Karpas-422 (cell line): Measurements from ENCODE around the gene MXI1. TPM values are rescaled to one million over a fixed set of nuclear protein-coding genes. Genes with fewer than 3 reads are reported as not detected.

Experiments
- DNase-seq: peaks from one replicate; pipeline ENCODE4 v3.0.0-alpha.2; 2015
- H2AFZ ChIP-seq: fragments of 200-600 bp; sonication (generic); 2 replicates; pipeline ENCODE4 v1.6.1; 2014; ENCODE audit warnings: antibody characterized with exemption, low read length, mixed read lengths
- H3K27ac ChIP-seq: fragments of 200-600 bp; sonication (generic); 2 replicates; pipeline ENCODE4 v1.5.1; 2014; ENCODE audit warnings: mild to moderate bottlenecking, low read length, moderate library complexity
- H3K27me3 ChIP-seq: fragments of 200-600 bp; sonication (generic); 2 replicates; pipeline ENCODE4 v1.6.1; 2014; ENCODE audit warnings: low read length, mixed read lengths
- H3K36me3 ChIP-seq: fragments of 200-600 bp; sonication (generic); 2 replicates; pipeline ENCODE4 v1.6.1; 2014; ENCODE audit warnings: low read length, mixed read lengths; ENCODE audit not compliant: insufficient read depth
- H3K4me1 ChIP-seq: fragments of 200-600 bp; sonication (generic); 2 replicates; pipeline ENCODE4 v1.6.1; 2014; ENCODE audit warnings: mild to moderate bottlenecking, low read length, mixed read lengths
- H3K4me2 ChIP-seq: fragments of 200-600 bp; sonication (generic); 2 replicates; pipeline ENCODE4 v1.6.1; 2014; ENCODE audit warnings: low read length, low read depth, mild to moderate bottlenecking; ENCODE audit not compliant: poor library complexity, severe bottlenecking
- H3K4me3 ChIP-seq: fragments of 200-600 bp; sonication (generic); 2 replicates; pipeline ENCODE4 v1.5.1; 2014; ENCODE audit warnings: mild to moderate bottlenecking, antibody characterized with exemption, low read length, mixed read lengths
- H3K79me2 ChIP-seq: fragments of 200-600 bp; sonication (generic); 2 replicates; pipeline ENCODE4 v1.6.1; 2014; ENCODE audit warnings: mild to moderate bottlenecking, low read length, mixed read lengths
- H3K9ac ChIP-seq: fragments of 200-600 bp; sonication (generic); 2 replicates; pipeline ENCODE4 v1.6.0; 2014; ENCODE audit warnings: low read length
- H3K9me2 ChIP-seq: fragments of 200-600 bp; sonication (generic), shearing (Covaris generic); replicated peaks from 2 replicates; pipeline ENCODE4 v1.6.0; 2014; ENCODE audit warnings: mild to moderate bottlenecking, low read length, moderate library complexity; ENCODE audit not compliant: insufficient read depth
- H3K9me3 ChIP-seq: fragments of 300-700, 200-600 bp; sonication (generic); 2 replicates; pipeline ENCODE4 v1.6.1; 2014; ENCODE audit warnings: low read length, mixed read lengths
- H4K20me1 ChIP-seq: fragments of 200-600 bp; sonication (generic); 2 replicates; pipeline ENCODE4 v1.6.1; 2014; ENCODE audit warnings: mild to moderate bottlenecking, antibody characterized with exemption, low read length, low read depth; ENCODE audit not compliant: insufficient read depth
- total RNA-seq: library from RNA; depleted of rRNA; stranded (reverse); fragments of >200 nt; shearing (Covaris generic); gene quantifications from 2 replicates; pipeline ENCODE4 v1.2.3, GENCODE V29; 2014; ENCODE audit warnings: low replicate concordance

MXI1 gene
- total RNA-seq, 1 experiment from 2014 or later = 12.0 TPM

DNA sequence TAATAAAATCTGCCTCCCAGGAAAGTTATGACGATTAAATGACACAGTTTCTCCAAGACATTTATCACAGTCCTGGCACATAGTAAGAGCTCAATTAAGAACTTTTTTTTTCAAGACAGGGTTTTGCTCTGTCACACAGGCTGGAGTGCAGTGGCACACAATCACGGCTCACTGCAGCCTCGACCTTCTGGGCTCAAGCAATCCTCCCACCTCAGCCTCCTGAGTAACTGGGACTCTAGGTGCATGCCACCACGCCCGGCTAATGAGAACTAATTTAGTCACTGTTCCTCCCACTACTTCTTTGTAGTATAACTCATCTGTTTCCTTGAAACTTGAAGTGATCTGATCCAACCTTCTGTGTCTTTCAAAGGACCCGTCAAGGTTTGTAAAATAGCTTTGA, 42.2 kb upstream of the MXI1 start:
- H3K4me2 ChIP-seq = no peak overlapping the region
- H4K20me1 ChIP-seq = no peaks in the 10 kb centered on the region
- H3K9me2 ChIP-seq = no peaks in the 10 kb centered on the region
- no peaks in the 10 kb centered on the region for H3K9me3 ChIP-seq
- H3K79me2 ChIP-seq = no peaks in the 10 kb centered on the region
- H3K4me1 ChIP-seq = no peaks in the 10 kb centered on the region; the same call in 1 of the 2 replicates
- no peak for DNase-seq
- no peak overlapping the region for H3K9ac ChIP-seq
- no peak overlapping the region for H3K27ac ChIP-seq
- H3K36me3 ChIP-seq = no peaks in the 10 kb centered on the region
- H2AFZ ChIP-seq = no peak overlapping the region
- no peak overlapping the region for H3K4me3 ChIP-seq
- H3K27me3 ChIP-seq = no peaks in the 10 kb centered on the region

DNA sequence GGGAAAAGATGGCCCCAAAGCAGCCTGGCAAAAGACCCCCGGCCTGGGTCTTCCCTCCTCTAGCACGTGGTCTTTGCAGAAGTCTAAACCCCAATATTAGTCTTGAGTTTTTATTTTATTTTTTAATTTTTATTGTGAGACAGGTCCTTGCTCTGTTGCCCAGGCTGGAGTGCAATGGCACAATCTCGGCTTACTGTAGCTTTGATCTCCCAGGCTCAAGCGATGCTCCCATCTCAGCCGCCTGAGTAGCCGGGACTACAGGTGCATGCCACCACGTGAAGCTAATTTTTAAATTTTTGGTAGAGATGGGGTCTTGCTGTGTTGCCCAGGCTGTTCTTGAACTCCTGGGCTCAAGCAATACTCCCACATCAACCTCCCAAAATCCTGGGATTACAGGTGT, 40.3 kb upstream of the MXI1 start:
- Histone ChIP-seq H3K27ac (no peak overlapping the region), H3K4me2 (no peak overlapping the region), H3K4me1 (no peaks in the 10 kb centered on the region; the same call in 1 of the 2 replicates), H4K20me1 (no peaks in the 10 kb centered on the region), H3K9ac (no peak overlapping the region), H3K9me3 (no peaks in the 10 kb centered on the region), H3K9me2 (no peaks in the 10 kb centered on the region), H3K4me3 (no peak overlapping the region), H3K36me3 (no peaks in the 10 kb centered on the region), H3K79me2 (no peaks in the 10 kb centered on the region), H2AFZ (no peak overlapping the region), H3K27me3 (no peaks in the 10 kb centered on the region)
- DNase-seq = no peak

DNA sequence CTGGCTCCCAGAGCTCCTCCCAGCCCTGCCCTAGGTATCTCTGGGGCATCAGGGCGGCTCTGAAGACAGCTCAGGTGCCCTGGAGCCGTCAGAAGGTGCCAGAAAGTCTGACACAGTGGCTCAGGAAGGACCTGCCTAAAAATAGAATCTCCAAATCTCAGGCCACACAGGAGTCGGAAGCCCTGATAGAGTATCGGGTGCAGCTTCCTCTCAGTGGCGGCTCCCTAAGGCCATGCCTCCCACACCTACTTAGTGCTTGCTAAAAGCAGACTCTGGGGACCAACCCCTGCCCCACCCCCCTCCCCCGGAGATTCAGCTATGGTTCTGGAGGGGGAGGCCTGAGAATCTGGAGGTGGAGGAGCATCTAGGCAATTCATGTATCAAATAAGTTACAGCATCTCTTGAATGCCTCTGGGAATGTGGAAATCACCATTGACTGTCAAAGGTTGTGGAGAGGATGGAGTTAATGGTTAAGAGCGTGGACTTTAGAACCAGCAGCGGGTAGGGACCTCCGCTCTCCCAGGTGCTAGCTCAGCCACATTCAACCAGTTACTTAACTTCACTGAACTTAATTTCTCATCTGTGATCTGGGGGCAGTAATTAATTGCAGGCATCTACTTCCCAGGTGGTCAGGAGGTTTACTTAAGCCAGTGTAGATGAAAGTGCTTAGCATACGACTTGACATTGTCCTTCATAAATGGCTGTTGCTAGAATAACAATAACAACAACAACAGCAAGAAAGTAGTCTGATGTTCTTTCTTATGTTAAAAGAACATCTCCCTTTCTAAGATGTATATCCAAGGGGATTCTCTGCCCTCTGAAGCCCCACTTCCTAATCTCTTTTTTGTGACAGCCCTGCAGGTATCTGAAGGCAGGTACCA, 38.6 kb upstream of the MXI1 start:
- Histone ChIP-seq H3K4me3 (no peak overlapping the region), H3K9me2 (no peaks in the 10 kb centered on the region), H3K27me3 (no peaks in the 10 kb centered on the region), H4K20me1 (no peaks in the 10 kb centered on the region), H3K4me2 (no peak overlapping the region), H2AFZ (no peak overlapping the region), H3K27ac (no peak overlapping the region), H3K36me3 (no peaks in the 10 kb centered on the region), H3K79me2 (no peaks in the 10 kb centered on the region), H3K9ac (no peak overlapping the region), H3K4me1 (no peaks in the 10 kb centered on the region; the same call in 1 of the 2 replicates), H3K9me3 (no peaks in the 10 kb centered on the region)
- DNase-seq = no peak

DNA sequence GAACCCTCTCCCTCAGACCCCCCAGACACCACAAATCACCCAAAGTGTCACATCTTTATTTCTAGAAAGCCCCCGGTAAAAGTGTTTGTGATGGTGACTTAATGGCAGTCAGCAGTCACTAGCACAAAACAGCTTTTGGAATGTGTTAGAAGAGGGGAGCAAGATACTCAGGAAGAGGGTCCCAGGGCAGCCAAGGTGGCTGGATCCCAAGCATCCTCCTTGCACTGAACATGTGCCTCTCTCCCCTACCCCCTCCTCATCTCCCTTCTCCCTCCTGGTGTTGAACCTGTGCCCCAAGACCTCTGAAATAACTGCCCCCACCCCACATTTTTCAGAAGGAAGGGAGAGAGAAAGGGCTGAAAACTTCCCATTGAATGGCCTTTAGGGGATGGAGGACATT, 37.8 kb upstream of the MXI1 start:
- Histone ChIP-seq H3K27me3 (no peaks in the 10 kb centered on the region), H3K4me2 (no peak overlapping the region)

DNA sequence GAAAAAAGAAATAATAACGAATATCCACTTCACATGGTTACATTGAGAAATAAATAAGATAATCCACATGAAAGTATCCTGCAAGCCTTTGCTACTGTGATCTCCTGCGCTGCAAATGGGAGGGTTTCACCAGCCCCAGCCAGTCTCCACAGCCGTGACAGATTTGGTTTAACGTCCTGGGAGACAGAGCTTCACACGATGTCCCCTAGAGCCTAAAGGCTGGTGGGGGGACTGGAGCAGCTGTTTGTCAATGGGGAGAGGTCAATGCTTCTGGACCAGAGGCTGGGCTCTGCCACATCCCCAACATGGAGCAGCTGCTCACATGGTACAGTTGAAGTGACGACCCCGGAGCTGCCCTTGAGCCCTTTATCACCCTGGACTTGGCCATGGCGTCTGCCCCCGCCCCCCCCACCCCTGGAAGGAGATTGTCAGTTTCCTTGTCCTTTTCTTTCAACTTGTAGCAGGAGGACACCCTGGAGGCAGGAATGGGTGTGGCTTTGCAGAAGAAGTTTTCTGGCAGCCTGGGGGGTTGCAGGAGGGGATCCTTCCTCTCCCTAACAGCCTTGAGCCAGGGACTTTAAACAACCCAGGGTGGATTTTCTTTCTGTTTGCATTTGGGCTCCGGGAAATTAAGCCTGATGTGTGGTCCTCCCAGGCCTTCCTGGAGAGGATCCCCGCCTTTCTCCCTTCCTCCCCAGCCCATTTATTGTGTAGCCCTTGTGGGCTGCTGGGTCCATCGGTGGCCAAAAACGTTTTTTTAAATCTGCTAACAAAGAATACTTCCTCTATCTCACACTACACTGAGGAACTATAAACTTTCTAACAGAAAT, 37.0 kb upstream of the MXI1 start:
- no peaks in the 10 kb centered on the region for H3K9me2 ChIP-seq
- H4K20me1 ChIP-seq = no peaks in the 10 kb centered on the region
- H3K36me3 ChIP-seq = no peaks in the 10 kb centered on the region
- no peaks in the 10 kb centered on the region for H3K9me3 ChIP-seq
- H3K4me1 ChIP-seq = no peaks in the 10 kb centered on the region; the same call in 1 of the 2 replicates
- H2AFZ ChIP-seq = no peak overlapping the region
- H3K4me2 ChIP-seq = no peak overlapping the region
- no peak overlapping the region for H3K9ac ChIP-seq
- DNase-seq = no peak
- H3K27ac ChIP-seq = no peak overlapping the region
- no peaks in the 10 kb centered on the region for H3K27me3 ChIP-seq
- H3K4me3 ChIP-seq = no peak overlapping the region
- H3K79me2 ChIP-seq = no peaks in the 10 kb centered on the region

More for the DNA sequence above, 37.8 kb upstream of the MXI1 start:
- no peaks in the 10 kb centered on the region for H3K36me3 ChIP-seq
- H4K20me1 ChIP-seq = no peaks in the 10 kb centered on the region
- no peak for DNase-seq
- no peaks in the 10 kb centered on the region for H3K79me2 ChIP-seq
- H3K4me1 ChIP-seq = no peaks in the 10 kb centered on the region; the same call in 1 of the 2 replicates
- H3K9me3 ChIP-seq = no peaks in the 10 kb centered on the region
- no peak overlapping the region for H3K9ac ChIP-seq
- H2AFZ ChIP-seq = no peak overlapping the region
- H3K9me2 ChIP-seq = no peaks in the 10 kb centered on the region
- H3K27ac ChIP-seq = no peak overlapping the region
- H3K4me3 ChIP-seq = no peak overlapping the region

DNA sequence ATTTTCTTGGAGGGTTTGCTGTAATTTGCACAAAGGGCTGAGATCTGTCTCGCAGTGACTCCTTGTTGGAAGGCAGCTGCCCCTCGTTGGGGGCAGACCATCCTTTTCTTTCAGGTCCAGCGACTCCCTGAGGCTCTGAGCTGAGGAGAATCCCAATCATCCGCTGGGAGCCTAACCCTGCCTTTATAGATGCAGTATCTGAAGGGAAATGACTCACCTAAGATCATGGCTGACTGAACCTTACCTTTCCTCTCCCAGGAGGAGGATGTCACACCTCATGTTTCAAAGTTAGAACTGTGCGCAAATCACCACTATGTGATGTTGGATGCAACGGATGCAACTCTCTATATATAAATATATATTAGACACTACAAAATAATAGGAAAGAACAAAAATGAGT, 36.4 kb upstream of the MXI1 start:
- H3K9ac ChIP-seq = no peak overlapping the region
- no peak overlapping the region for H2AFZ ChIP-seq
- no peaks in the 10 kb centered on the region for H3K27me3 ChIP-seq

DNA sequence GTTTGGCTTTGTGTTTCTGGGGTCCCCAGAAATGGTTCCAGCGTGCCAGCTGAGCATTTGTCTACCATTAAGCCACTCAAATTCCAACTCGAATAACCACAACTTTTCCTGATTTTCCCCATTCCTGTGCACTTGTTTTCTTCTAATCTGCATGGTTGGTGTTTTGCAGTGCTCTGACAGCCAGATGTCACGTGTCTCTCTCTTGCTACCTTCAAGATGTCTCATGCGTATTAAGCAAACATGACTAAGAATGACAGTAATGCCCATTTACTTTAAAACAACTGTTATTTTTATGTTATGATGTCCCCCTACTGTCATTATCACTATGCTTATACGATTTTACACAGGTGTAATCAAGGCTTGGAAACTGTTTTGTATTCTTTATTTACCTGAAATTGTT, 35.2 kb upstream of the MXI1 start:
- no peaks in the 10 kb centered on the region for H3K9me2 ChIP-seq
- no peaks in the 10 kb centered on the region for H3K27me3 ChIP-seq
- H3K9me3 ChIP-seq = no peaks in the 10 kb centered on the region
- no peak overlapping the region for H3K4me3 ChIP-seq
- no peaks in the 10 kb centered on the region for H3K36me3 ChIP-seq
- no peak overlapping the region for H3K4me2 ChIP-seq
- no peaks in the 10 kb centered on the region for H3K79me2 ChIP-seq
- no peaks in the 10 kb centered on the region for H4K20me1 ChIP-seq
- no peak overlapping the region for H3K9ac ChIP-seq
- no peak overlapping the region for H2AFZ ChIP-seq
- H3K27ac ChIP-seq = no peak overlapping the region
- no peak for DNase-seq
- H3K4me1 ChIP-seq = no peaks in the 10 kb centered on the region; the same call in 1 of the 2 replicates

More for the DNA sequence above, 36.4 kb upstream of the MXI1 start:
- no peak for DNase-seq
- Histone ChIP-seq H3K9me2 (no peaks in the 10 kb centered on the region), H3K4me3 (no peak overlapping the region), H4K20me1 (no peaks in the 10 kb centered on the region), H3K4me1 (no peaks in the 10 kb centered on the region; the same call in 1 of the 2 replicates), H3K4me2 (no peak overlapping the region), H3K79me2 (no peaks in the 10 kb centered on the region), H3K27ac (no peak overlapping the region), H3K9me3 (no peaks in the 10 kb centered on the region), H3K36me3 (no peaks in the 10 kb centered on the region)

DNA sequence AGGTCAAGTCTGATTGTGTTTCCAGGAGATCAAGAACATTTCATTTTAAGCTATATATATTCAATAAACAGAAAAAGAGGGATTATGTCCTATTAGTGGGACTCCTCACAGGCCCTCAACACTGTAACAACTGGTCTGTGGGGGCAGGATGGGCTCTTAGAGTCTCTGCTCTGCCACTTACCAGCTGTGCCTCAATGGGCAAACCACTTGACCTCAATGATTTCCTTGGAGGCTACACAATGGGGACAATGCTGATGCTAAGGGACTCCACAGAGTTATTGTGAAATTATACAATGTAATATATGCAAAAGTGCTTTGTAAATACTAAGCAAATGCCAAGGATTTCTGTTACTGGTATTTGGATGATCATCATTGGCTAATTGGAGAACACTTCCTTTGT, 33.2 kb upstream of the MXI1 start:
- no peak overlapping the region for H3K4me3 ChIP-seq

More for the DNA sequence above, 33.2 kb upstream of the MXI1 start:
- no peaks in the 10 kb centered on the region for H4K20me1 ChIP-seq
- H3K9ac ChIP-seq = no peak overlapping the region
- no peak overlapping the region for H3K4me2 ChIP-seq
- H3K27ac ChIP-seq = no peak overlapping the region
- DNase-seq = no peak
- H3K9me2 ChIP-seq = no peaks in the 10 kb centered on the region
- H3K4me1 ChIP-seq = no peaks in the 10 kb centered on the region
- no peaks in the 10 kb centered on the region for H3K9me3 ChIP-seq
- H3K79me2 ChIP-seq = no peaks in the 10 kb centered on the region
- no peak overlapping the region for H2AFZ ChIP-seq
- no peaks in the 10 kb centered on the region for H3K27me3 ChIP-seq
- no peaks in the 10 kb centered on the region for H3K36me3 ChIP-seq
